ENCODE measurements around the gene CAP2.
"Not testable (repeated sequence)": the region's sequence is repeated elsewhere in the genome, so short reads cannot be mapped to it uniquely, and the experiment has no call there.

CAP2 gene

DNA sequence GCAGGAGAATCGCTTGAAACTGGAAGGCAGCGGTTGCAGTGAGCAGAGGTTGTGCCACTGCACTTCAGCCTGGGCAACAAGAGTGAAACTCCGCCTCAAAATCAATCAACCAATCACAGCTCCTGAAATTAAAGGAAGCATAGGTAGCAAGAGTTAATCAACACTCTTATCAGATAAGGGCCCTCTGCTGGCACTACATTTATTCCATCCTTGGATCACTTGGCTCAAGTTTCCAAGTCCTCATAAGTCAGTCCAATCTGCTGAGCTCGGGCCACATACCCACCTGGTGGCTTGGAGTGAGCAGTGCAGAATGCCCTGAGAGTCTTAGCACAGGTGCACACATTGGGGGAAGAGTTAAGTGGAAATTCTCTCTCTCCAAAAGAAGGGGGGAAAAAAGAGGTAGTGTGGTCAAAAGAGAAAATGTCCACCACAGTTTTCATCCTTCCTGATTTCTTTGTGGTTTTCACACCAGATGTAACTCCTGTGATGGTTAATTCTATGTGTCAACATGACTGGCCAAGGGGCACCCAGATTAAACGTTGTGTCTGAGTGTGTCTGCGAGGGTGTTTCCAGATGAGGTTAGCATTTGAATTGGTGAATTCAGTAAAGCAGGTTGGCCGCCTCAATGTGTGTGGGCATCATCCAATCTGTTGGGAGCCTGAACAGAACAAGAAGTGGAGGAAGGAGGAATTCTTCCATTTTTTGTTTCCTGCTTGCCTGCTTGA is 192.5 kb downstream of the CAP2 start:
- peak; percentile 23 for DNase-seq

DNA sequence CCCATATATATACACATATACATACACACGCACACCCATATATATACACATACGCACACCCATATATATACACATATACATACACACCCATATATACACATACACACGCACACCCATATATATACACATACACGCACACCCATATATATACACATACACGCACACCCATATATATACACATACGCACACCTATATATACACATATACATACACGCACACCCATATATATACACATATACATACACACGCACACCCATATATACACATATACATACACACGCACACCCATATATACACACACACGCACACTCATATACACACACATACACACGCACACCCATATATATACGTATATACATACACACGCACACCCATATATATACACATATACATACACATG is 193.2 kb downstream of the CAP2 start:
- DNase-seq, result not testable (repeated sequence)

DNA sequence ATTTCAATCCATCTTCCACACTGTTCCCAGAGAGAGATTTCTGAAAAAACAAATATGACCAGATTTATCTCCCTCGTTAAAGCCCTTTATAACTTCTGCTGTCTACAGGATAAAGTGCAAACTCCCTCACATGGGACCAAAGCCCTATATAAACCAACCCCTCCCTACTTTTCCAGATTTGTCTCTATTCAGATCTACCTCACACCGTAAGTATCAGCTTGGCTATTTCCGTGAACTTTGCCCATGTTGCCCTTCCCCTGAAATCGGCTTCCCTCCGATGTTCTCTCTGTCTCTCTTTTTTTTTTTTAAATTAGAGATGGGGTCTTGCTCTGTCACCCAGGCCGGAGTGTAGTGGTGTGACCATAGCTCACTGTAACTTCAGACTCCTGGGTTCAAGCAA is 194.6 kb downstream of the CAP2 start:
- DNase-seq, result no peak

DNA sequence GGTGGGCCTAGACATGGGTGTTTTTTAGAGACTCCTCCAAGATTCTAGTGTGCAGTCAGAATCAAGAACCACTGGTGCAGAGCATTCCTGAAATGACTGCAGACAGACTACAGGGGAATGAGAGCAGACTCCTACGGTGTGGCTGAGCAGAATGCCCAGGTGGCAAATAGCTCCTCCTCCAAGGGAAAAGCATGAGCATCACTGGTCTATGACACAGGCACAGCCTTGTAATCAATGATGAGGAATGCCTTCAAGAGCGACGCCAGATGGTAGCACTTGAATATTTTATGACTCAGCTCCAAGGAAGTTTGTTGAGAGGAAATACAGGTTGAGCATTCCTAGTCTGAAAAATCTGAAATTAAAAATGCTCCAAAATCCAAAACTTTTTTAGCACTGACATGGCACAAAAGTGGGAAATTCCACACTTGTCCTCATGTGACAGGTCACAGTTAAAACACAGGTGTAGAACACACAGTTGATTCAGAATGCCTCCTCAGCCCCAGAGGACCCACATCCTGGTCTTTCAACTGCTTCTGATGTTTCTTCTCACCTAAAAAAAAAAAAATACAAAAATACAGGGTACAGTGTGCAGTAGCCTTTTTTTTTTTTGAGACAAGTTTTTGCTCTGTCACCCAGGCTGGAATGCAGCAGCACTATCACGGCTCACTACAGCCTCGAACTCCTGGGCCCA is 196.2 kb downstream of the CAP2 start:
- DNase-seq, result no peak

DNA sequence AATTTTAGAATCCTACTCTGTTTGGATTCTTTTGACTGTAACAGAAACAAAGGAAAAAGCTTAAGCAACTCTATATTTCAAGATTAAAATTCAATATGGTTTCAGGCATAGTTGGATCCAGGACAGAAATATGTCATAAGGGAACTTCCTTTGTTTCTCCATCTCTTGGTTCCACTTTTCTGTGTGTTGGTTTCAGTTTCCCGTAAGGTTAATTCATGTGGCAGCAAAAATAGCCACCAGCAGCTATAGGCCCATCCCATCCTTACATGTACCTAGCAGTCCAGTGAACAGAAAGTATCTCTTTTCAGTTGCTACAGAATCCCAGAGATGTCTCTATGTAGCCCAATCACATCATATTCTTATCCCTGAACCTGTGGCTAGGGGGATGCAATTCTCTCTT is 197.9 kb downstream of the CAP2 start:
- peak; percentile 20 for DNase-seq

DNA sequence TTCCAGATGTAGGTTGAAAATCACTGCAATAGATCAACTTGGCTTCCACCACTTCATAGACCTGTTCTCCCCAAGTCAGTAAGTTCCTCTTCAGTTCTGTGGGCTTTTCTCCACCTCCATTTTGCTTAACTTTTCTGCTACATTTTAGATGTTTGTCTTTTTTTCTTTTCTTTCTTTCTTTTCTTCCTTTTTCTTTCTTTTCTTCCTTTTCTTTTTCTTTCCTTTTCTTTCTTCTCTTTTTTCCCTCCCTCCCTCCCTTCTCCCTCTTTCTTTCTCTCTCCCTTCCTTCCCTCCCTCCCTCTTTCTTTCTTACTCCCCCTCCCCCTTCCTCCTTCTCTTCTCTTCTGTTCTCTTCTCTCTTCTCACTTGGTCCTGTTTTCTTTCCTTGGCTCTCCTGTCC is 199.9 kb downstream of the CAP2 start:
- DNase-seq, result no peak

GRCh38 chr6:17596085-17596484 is 202.7 kb downstream of the CAP2 start:
- DNase-seq, result no peak

GRCh38 chr6:17599877-17600526 is 206.6 kb downstream of the CAP2 start, which contains the start of gene FAM8A1:
Gene FAM8A1 (plus strand): TSS chr6:17600302. CDS start chr6:17600410, 108 bp downstream.
- peak; percentile 72 for DNase-seq

- DNase-seq, result peak; percentile 25
These were observed 207.4 kb downstream of the CAP2 start for GRCh38 chr6:17600527-17601385.

- DNase-seq, result no peak
These were observed 207.9 kb downstream of the CAP2 start for GRCh38 chr6:17601386-17601703.

- DNase-seq, result no peak
These were observed 209.5 kb downstream of the CAP2 start for GRCh38 chr6:17602888-17603287.

DNA sequence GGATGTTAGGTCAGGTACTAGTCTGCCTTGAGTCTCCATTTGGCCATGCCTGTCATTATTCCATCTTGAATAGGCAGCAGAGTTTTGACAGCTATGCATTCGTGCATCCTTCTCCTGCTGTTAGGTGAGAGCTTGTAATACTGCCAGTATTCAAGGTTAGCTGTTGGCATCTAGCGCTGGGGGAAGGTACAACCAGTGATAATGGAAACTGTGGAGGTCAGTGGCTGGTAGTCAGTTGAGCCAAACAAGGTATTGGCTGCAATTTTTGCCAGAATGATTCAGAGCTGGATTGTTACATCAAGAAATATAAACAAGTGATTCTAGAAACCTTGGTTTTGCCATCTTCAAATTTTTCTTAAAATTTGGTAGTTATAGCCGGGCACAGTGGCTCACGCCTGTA is 213.2 kb downstream of the CAP2 start:
- DNase-seq, result no peak
